ENCODE measurements around the gene ATP8B3.

- TF ChIP-seq CTCF (IDR thresholded peaks at IDR 0.05) = no peak
- no peak for TF ChIP-seq POLR2A (IDR thresholded peaks at IDR 0.05)
Observed at GRCh38 chr19:1734321-1734966, 77.6 kb downstream of the ATP8B3 start.
